NCI-H345 treated with DMSO at 0.1 percent for 48 hours (cell line): ENCODE data around the gene DYNC1I1.

Source experiments
- DNase-seq: peaks from one replicate; lab custom pipeline; 2025; ENCODE audit not compliant: unreplicated experiment; lab: John Stamatoyannopoulos, UW

DYNC1I1 gene

GRCh38 chr7:95772298-95772770 is at the start of gene DYNC1I1:
Gene DYNC1I1, plus strand, starts transcription at chr7:95772554. Its CDS starts 32,176 bp downstream, at chr7:95804730.
- peak; percentile 9 for DNase-seq

DNA sequence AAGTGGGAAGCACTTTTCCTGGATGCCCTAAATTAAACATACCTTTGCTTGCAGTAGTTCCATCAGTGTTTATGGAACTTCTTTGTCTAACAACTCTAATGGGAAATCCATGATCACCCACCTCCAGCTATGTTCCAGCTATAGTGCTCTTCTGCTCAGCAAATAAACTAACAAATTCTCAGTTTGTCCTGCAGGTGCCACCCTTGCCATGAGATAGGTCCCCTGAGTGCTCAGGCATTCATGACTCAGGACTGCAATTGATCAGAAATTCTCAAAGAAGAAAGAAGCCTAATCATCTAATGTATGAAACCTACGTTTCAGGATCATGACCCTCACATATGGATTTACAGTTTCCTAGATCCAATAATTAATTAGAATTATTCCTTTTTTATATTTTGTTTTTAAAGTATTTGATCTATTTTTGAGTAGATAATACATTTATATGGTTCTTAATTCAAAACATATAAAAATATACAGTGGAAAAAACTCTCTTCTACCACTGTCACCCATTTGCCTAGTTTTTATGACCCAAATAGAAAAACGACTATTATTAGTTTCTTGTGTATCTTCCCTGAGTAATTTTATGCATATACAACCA is 48.7 kb upstream of the DYNC1I1 start:
- DNase-seq, result no peak

DNA sequence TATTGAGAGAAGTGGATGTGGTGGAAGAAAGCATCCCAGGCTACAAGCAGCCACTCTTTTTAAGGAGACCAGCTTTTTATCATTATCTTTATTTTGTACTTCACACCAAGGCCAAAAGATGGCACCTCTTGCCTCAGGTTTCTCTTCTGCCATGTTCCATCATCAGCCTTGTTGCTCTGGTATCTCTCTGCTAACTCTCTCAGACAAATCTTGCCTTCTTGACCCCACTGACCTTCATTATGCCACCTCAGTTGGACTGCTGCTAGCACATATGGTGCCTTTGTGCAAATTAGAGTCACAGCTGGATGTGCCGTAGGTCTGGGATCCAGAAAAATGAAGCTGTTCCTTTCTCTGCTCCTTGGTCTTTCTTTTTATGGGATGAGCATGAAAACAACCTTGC is 47.1 kb upstream of the DYNC1I1 start:
- no peak for DNase-seq

- no peak for DNase-seq
These were observed 41.7 kb upstream of the DYNC1I1 start for GRCh38 chr7:95730493-95731280.

DNA sequence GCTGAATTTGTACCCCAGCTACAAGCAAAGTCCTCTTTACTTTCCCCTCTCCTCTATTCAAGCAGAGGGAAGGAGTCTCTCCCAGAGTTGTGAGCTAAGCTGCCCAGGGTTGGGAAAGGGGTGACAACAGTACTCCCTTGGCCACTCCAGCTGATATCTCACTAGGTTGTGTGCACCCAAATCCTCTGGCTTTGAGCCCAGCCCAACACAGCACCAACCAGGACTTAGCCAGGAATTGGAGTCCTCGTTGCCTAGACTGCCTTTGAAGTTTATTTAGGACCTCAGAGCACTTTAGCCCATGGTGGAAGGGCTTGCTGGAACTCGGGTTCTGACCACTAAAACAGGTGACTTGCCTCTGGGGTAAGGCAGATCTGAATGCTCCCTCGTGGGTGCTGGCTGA is 35.7 kb upstream of the DYNC1I1 start:
- DNase-seq, result no peak

GRCh38 chr7:95737828-95738505 is 34.4 kb upstream of the DYNC1I1 start:
- DNase-seq, result no peak

GRCh38 chr7:95749044-95749443 is 23.3 kb upstream of the DYNC1I1 start:
- DNase-seq, result no peak

DNA sequence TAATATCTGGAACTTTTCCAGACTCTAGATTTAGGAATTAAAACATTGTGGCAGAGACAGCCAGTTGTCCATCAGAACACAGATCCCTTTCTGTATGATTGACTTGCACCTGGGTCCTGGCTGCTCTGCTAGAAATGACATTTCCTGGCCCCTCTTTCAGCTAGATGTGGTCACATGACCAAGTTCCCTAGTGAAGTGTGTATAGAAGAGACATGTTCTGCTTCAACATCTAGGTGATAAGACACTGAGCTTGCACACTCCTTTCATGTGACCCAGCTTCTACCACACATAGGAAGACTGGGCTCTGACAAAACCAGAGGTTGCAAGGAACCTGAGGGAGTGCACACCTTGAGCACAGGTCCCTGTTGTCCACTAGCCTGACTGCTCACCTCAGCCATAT is 22.8 kb upstream of the DYNC1I1 start:
- DNase-seq, result no peak

DNA sequence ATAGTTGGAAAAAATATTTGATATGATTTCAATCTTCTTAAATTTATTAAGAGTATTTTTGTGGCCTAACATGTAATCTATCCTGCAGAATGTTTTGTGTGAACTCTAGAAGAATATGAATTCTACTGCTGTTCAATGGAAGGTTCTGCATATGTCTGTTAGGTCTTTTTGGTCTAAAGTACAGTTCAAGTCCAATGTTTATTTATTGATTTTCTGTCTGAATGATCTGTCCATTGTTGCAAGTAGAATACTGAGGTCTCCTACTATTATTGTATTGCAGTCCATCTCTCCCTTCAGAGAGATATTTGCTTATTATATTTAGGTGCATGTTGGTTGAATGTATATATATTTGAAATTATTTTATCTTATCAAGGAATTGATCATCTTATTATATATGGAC is 18.9 kb upstream of the DYNC1I1 start:
- DNase-seq, result no peak

GRCh38 chr7:95755277-95755934 is 16.9 kb upstream of the DYNC1I1 start:
- DNase-seq, result no peak

DNA sequence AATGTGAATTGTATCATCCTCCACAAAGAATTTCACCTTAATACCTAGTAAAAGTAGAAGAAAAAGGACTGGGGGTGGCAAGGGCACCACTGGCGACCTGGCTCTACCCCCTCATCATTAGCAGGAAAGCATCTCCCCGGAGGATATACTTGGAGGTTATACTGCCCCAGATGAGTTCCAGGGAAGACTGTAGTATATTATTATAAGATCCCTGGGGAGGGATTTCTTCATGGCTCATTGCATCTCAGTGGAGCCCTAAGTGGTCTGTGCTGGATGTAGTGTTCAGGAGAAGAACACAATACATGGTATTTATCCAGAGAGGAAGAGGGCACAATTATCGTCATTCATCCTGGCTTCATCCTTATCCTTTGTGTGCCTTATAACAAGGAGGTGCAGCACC is 14.2 kb upstream of the DYNC1I1 start:
- DNase-seq, result peak; percentile 61

- DNase-seq, result no peak
These were observed 6.3 kb upstream of the DYNC1I1 start for GRCh38 chr7:95766086-95766485.

DNA sequence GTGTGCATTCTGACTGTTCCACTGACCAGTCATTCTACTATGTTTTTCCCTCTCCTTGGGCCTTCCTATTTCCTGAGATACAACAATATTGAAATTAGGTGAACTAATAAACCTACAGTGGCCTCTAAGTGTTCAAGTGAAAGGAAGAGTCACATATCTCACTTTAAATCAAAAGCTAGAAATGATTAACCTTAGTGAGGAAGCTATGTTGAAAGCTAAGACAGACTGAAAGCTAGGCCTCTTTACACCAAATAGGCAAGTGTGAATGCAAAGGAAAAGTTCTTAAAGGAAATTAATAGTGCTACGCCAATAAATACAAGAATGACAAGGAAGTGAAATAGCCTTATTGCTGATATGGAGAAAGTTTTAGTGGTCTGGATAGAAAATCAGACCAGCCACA is 5.7 kb upstream of the DYNC1I1 start:
- no peak for DNase-seq

- DNase-seq, result no peak
These were observed 622 bp downstream of the DYNC1I1 start for GRCh38 chr7:95772771-95773581.

GRCh38 chr7:95776561-95777185 is 4.3 kb downstream of the DYNC1I1 start:
- no peak for DNase-seq

- DNase-seq, result no peak
These were observed 4.9 kb downstream of the DYNC1I1 start for GRCh38 chr7:95777269-95777668.

DNA sequence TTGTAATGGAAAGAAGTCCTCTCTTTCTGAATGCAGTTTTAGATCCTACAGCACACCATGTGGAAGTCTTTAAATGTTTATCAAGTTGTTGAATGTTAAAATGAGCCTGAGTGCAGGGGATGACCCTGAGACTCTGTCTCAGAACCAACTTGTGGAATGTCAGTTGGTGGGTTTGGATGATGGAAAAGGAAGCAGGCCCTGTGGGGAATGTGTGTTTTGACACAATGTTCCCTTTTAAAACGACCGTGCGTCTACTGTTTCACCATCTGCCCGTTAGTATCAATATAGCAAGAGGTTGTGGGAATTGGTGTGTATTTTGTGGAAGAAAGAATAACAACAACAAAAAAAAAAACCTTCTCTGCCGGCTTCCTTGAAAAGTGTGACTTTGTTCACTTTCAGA is 8.3 kb downstream of the DYNC1I1 start:
- DNase-seq, result no peak

DNA sequence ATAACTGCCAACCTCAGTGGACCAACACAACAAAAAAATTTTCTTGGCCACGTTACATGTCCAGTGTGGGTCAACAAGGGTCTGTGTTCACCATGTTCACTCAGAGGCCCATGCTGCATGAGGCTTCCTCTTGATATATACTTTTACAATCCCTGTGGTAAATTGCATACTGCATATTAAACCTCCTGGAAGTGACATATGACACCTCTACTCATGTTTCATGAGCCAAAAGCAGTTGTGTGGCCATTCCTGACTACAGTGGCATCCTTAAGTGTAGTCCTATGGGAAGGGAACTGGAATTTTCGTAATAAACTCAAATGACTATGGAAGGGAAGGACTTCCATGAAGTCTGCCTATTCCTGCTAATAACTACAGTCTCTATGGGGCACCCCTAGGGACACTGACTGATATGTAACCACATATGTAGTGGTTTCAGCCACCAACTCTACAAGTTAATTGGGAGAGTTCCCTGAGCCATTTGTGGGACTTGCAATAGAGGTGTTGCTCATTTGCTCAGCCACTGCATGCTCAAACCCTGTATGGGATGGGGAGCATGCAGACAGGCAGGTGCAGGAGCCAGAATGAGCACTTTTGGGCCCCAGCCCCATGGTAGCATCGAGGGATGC is 9.7 kb downstream of the DYNC1I1 start:
- no peak for DNase-seq

DNA sequence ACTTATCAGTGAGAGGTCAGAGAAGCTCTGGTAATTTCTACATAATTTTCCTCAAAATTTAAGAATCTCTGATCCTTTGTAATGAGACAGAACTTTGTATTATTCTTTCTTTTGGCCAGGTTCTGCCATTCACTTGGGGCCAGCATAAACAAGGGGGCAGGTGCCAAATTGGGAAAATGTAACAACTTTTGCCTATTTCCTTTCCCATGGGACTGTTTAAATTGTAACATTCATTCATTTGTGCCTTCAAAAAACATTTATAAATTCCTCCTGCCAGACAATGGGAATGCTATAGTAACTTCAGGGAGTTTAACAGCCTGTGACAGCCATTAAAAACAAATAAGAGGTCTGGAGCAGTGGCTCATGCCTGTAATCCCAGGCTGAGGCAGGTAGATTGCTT is 12.4 kb downstream of the DYNC1I1 start:
- DNase-seq, result no peak

DNA sequence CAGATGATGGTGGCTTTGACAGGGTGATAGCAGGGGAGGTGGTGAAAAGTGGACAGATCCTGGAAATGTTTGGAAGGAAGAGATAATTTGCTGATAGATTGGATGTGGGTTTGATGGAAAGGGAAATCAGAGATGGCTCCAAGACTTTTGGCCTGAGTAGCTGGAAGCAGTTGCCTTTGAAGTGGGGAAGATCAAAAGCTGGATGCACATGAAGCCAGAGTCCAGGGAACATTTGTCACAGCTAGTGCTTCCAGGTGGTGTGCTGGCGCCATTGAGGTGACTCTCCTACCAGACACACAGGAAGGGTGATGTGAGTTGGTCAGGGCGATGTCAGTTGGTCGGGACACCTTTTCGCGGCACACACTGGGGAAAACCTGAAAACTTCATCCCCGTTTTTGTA is 15.9 kb downstream of the DYNC1I1 start:
- no peak for DNase-seq
